ENCODE measurements around the gene BICC1. TPM values are rescaled to one million over a fixed set of nuclear protein-coding genes. Genes with fewer than 3 reads are reported as not detected.

Gene BICC1
- total RNA-seq, 1 donor = 210 TPM

GRCh38 chr10:58672845-58673244, 160.2 kb downstream of the BICC1 start:
- Histone ChIP-seq H4K20me1 (ENCODE audit: insufficient read depth, low read length) (peaks cover 10% of the 10 kb centered on the region), H3K4me1 (ENCODE audit: insufficient read depth, low read length) (peaks cover 20% of the 10 kb centered on the region), H3K4me3 (ENCODE audit: insufficient read depth, low read length) (no peak overlapping the region), H2AFZ (ENCODE audit: low read length) (no peak overlapping the region), H3K27ac (ENCODE audit: low read depth, low read length) (peak overlapping the region; percentile 10), H3K36me3 (ENCODE audit: insufficient read depth, low read length) (peaks cover 3% of the 10 kb centered on the region), H3K9me3 (ENCODE audit: low read depth, low read length) (no peaks in the 10 kb centered on the region), H3K27me3 (ENCODE audit: insufficient read depth, low read length) (no peaks in the 10 kb centered on the region), H3K79me2 (ENCODE audit: insufficient read depth, low read length) (peaks cover 69% of the 10 kb centered on the region), H3K4me2 (ENCODE audit: insufficient read depth, low read length) (no peak overlapping the region)
- no peak for DNase-seq (ENCODE audit: insufficient read length, low spot score, missing footprints)
- TF ChIP-seq CTCF (IDR thresholded peaks at IDR 0.05; ENCODE audit: extremely low read depth, low read depth, low read length) = no peak

DNA sequence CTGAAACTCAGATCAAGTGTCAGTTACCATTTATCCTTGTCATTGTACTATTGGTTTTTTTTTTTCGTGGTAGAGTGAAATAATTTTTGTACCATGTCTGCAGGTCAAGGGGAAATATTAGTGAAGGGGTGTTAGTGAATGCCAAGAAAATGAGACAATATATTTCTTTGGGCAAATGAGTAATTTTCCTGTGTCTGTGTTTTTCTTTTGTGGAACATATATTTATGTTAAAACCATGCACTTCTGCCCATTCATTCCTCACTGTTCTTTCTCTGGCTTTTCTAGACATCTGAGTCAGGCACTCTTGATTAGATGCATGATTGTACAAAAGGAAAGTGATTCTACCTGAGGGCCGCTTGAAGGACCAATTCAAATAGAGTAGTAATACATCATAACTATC, 161.6 kb downstream of the BICC1 start:
- TF ChIP-seq CTCF (IDR thresholded peaks at IDR 0.05; ENCODE audit: extremely low read depth, low read depth, low read length) = no peak
- Histone ChIP-seq H3K9me3 (ENCODE audit: low read depth, low read length) (no peaks in the 10 kb centered on the region), H3K27me3 (ENCODE audit: insufficient read depth, low read length) (no peaks in the 10 kb centered on the region), H3K4me1 (ENCODE audit: insufficient read depth, low read length) (peaks cover 20% of the 10 kb centered on the region), H3K4me3 (ENCODE audit: insufficient read depth, low read length) (no peak overlapping the region), H3K4me2 (ENCODE audit: insufficient read depth, low read length) (peak overlapping the region; percentile 14), H3K27ac (ENCODE audit: low read depth, low read length) (peak overlapping the region; percentile 18), H3K36me3 (ENCODE audit: insufficient read depth, low read length) (peaks cover 3% of the 10 kb centered on the region), H4K20me1 (ENCODE audit: insufficient read depth, low read length) (peaks cover 10% of the 10 kb centered on the region), H2AFZ (ENCODE audit: low read length) (no peak overlapping the region), H3K79me2 (ENCODE audit: insufficient read depth, low read length) (peaks cover 56% of the 10 kb centered on the region)
- no peak for DNase-seq (ENCODE audit: insufficient read length, low spot score, missing footprints)

DNA sequence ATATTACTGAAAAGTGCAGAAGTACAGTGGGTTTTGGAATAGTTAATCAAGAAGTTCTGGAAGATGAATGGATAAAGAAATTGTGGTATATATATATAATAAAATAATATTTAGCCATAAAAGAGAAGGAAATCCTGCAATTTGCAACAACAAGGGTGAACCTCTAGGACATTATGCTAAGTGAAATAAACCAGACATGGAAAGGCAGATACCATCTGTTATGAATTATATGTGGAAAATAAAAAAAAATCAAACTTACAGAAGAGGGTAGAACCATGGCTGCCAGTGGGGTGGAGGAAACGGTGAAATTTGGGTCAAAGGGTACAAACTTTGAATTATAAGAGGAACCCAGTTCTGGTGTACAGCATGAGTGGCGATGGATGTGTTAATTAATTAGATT, 162.6 kb downstream of the BICC1 start:
- no peaks in the 10 kb centered on the region for H3K9me3 ChIP-seq (ENCODE audit: low read depth, low read length)
- no peak for DNase-seq (ENCODE audit: insufficient read length, low spot score, missing footprints)
- peaks cover 10% of the 10 kb centered on the region for H4K20me1 ChIP-seq (ENCODE audit: insufficient read depth, low read length)
- TF ChIP-seq CTCF (IDR thresholded peaks at IDR 0.05; ENCODE audit: extremely low read depth, low read depth, low read length) = no peak
- H3K4me3 ChIP-seq (ENCODE audit: insufficient read depth, low read length) = no peak overlapping the region
- H3K36me3 ChIP-seq (ENCODE audit: insufficient read depth, low read length) = peaks cover 3% of the 10 kb centered on the region
- peaks cover 20% of the 10 kb centered on the region for H3K4me1 ChIP-seq (ENCODE audit: insufficient read depth, low read length)
- H3K4me2 ChIP-seq (ENCODE audit: insufficient read depth, low read length) = no peak overlapping the region
- no peak overlapping the region for H2AFZ ChIP-seq (ENCODE audit: low read length)
- no peaks in the 10 kb centered on the region for H3K27me3 ChIP-seq (ENCODE audit: insufficient read depth, low read length)
- H3K27ac ChIP-seq (ENCODE audit: low read depth, low read length) = no peak overlapping the region
- H3K79me2 ChIP-seq (ENCODE audit: insufficient read depth, low read length) = peaks cover 49% of the 10 kb centered on the region

DNA sequence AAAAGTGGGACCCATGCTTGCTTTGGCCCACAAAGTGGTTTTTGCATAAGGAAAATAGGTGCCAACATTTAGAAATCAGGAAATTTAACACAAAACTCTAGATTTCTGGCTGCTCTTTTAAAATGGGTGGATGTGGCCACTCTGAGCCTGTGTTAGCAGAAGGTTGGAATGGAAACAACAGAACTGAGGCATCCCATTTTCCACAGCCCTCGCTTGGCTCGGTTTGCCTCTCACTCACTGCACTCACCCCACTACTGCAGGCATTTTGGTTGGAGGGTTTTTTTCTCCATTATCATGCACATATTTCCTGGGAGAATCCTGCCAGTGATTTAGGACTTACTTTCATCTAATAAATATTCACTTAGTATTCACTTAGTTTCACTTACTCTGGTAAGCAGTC, 178.9 kb downstream of the BICC1 start:
- Histone ChIP-seq H3K9me3 (ENCODE audit: low read depth, low read length) (peaks cover 5% of the 10 kb centered on the region), H3K79me2 (ENCODE audit: insufficient read depth, low read length) (peaks cover 57% of the 10 kb centered on the region), H3K36me3 (ENCODE audit: insufficient read depth, low read length) (peaks cover 7% of the 10 kb centered on the region), H3K4me1 (ENCODE audit: insufficient read depth, low read length) (peaks cover 12% of the 10 kb centered on the region), H3K27ac (ENCODE audit: low read depth, low read length) (no peak overlapping the region), H3K27me3 (ENCODE audit: insufficient read depth, low read length) (no peaks in the 10 kb centered on the region), H3K4me3 (ENCODE audit: insufficient read depth, low read length) (no peak overlapping the region), H3K4me2 (ENCODE audit: insufficient read depth, low read length) (no peak overlapping the region), H4K20me1 (ENCODE audit: insufficient read depth, low read length) (peaks cover 14% of the 10 kb centered on the region), H2AFZ (ENCODE audit: low read length) (no peak overlapping the region)
- no peak for DNase-seq (ENCODE audit: insufficient read length, low spot score, missing footprints)
- TF ChIP-seq CTCF (IDR thresholded peaks at IDR 0.05; ENCODE audit: extremely low read depth, low read depth, low read length) = no peak

All from osteoblast (primary cell).